ENCODE data around the gene DDX42. TPM values are rescaled to one million over a fixed set of nuclear protein-coding genes. Genes with fewer than 3 reads are reported as not detected.
A peak's percentile ranks its signal among the peaks of the same experiment; 100 is the strongest.

The DDX42 gene
- total and polyA plus RNA-seq, 9 of the 15 experiments (the other 6 are each of a cell fraction or from before 2014, with no cell fraction given): 16.5 to 149 (median 87.6) TPM

DNA sequence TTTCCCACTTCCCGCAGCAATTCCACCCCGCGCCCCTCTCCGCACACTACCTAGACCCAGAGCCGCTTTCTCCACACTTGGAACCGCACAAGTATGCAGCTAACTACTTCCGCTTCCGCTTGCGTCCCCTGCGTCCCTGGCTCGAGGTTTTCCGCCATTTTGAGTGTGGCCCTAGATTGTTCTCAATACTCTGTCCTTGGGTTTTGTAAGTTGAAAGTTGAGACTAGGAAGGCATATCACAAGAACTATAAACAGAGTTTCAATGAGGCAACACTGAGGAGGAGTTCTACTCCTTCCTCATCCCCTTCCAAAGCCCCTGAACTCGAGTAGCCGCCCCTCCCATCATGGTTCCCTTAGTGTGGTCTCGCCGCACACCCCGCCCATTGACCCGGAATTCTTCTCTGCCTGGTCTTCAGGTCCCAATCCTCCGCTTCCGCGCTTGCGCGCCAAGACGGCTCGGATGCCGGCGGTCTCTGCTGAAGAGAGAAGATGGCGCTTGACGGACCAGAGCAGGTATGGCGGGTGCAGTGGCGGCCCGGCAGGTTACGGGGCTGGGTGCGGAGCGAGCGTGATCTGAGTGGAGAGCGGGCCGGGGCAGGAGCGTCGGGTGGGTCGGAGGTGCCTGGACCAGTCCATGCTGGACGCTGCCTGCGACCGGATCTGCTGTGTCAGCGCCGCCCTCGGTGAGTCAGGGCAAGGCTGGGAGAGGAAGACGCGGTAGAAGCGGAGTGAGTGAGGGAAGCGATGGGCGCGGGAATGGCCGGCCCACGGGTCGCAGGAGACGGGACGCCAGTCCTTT is 53.2 kb downstream of the DDX42 start, which contains the start of the genes FTSJ3 and PSMC5 (continued):
- no peak for TF ChIP-seq ESRRB (CRISPR knock-in tag; IDR thresholded peaks at IDR 0.05; ENCODE audit: borderline replicate concordance)
- TF ChIP-seq NFYB (IDR thresholded peaks at IDR 0.05; ENCODE audit: extremely low read depth, insufficient read length): no peak
- no peak; the same call in 1 of the 2 replicates for TF ChIP-seq CHD2 (IDR thresholded peaks at IDR 0.05; ENCODE audit: low read depth, low read length)
- TF ChIP-seq, protein P1, sequence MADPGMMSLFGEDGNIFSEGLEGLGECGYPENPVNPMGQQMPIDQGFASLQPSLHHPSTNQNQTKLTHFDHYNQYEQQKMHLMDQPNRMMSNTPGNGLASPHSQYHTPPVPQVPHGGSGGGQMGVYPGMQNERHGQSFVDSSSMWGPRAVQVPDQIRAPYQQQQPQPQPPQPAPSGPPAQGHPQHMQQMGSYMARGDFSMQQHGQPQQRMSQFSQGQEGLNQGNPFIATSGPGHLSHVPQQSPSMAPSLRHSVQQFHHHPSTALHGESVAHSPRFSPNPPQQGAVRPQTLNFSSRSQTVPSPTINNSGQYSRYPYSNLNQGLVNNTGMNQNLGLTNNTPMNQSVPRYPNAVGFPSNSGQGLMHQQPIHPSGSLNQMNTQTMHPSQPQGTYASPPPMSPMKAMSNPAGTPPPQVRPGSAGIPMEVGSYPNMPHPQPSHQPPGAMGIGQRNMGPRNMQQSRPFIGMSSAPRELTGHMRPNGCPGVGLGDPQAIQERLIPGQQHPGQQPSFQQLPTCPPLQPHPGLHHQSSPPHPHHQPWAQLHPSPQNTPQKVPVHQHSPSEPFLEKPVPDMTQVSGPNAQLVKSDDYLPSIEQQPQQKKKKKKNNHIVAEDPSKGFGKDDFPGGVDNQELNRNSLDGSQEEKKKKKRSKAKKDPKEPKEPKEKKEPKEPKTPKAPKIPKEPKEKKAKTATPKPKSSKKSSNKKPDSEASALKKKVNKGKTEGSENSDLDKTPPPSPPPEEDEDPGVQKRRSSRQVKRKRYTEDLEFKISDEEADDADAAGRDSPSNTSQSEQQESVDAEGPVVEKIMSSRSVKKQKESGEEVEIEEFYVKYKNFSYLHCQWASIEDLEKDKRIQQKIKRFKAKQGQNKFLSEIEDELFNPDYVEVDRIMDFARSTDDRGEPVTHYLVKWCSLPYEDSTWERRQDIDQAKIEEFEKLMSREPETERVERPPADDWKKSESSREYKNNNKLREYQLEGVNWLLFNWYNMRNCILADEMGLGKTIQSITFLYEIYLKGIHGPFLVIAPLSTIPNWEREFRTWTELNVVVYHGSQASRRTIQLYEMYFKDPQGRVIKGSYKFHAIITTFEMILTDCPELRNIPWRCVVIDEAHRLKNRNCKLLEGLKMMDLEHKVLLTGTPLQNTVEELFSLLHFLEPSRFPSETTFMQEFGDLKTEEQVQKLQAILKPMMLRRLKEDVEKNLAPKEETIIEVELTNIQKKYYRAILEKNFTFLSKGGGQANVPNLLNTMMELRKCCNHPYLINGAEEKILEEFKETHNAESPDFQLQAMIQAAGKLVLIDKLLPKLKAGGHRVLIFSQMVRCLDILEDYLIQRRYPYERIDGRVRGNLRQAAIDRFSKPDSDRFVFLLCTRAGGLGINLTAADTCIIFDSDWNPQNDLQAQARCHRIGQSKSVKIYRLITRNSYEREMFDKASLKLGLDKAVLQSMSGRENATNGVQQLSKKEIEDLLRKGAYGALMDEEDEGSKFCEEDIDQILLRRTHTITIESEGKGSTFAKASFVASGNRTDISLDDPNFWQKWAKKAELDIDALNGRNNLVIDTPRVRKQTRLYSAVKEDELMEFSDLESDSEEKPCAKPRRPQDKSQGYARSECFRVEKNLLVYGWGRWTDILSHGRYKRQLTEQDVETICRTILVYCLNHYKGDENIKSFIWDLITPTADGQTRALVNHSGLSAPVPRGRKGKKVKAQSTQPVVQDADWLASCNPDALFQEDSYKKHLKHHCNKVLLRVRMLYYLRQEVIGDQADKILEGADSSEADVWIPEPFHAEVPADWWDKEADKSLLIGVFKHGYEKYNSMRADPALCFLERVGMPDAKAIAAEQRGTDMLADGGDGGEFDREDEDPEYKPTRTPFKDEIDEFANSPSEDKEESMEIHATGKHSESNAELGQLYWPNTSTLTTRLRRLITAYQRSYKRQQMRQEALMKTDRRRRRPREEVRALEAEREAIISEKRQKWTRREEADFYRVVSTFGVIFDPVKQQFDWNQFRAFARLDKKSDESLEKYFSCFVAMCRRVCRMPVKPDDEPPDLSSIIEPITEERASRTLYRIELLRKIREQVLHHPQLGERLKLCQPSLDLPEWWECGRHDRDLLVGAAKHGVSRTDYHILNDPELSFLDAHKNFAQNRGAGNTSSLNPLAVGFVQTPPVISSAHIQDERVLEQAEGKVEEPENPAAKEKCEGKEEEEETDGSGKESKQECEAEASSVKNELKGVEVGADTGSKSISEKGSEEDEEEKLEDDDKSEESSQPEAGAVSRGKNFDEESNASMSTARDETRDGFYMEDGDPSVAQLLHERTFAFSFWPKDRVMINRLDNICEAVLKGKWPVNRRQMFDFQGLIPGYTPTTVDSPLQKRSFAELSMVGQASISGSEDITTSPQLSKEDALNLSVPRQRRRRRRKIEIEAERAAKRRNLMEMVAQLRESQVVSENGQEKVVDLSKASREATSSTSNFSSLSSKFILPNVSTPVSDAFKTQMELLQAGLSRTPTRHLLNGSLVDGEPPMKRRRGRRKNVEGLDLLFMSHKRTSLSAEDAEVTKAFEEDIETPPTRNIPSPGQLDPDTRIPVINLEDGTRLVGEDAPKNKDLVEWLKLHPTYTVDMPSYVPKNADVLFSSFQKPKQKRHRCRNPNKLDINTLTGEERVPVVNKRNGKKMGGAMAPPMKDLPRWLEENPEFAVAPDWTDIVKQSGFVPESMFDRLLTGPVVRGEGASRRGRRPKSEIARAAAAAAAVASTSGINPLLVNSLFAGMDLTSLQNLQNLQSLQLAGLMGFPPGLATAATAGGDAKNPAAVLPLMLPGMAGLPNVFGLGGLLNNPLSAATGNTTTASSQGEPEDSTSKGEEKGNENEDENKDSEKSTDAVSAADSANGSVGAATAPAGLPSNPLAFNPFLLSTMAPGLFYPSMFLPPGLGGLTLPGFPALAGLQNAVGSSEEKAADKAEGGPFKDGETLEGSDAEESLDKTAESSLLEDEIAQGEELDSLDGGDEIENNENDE (IDR thresholded peaks at IDR 0.05; ENCODE audit: low read depth, low read length): no peak
- no peak for TF ChIP-seq ZNF444 (CRISPR knock-in tag; IDR thresholded peaks at IDR 0.05)
- TF ChIP-seq RBM15 (IDR thresholded peaks at IDR 0.05; ENCODE audit: insufficient read depth, low read length): no peak
- TF ChIP-seq NR1H2 (CRISPR knock-in tag; IDR thresholded peaks at IDR 0.05): no peak
- no peak for TF ChIP-seq GTF2F1 (IDR thresholded peaks at IDR 0.05; ENCODE audit: low read depth, low read length)
- peak in 1 of 2 experiments; percentile 93; a peak in 2 of 4 replicates for TF ChIP-seq CSDE1 (IDR thresholded peaks at IDR 0.05)
- TF ChIP-seq ZNF766 (CRISPR knock-in tag; conservative IDR thresholded peaks at IDR 0.05): 0 out of 2 replicates have a peak, but pooled peaks have one; percentile 5
- TF ChIP-seq CREB1 (IDR thresholded peaks at IDR 0.05): peak; percentile 55; the same call in 1 of the 2 replicates
- TF ChIP-seq CREB1 (CRISPR knock-in tag; IDR thresholded peaks at IDR 0.05): peak; percentile 74
- TF ChIP-seq, protein P2, sequence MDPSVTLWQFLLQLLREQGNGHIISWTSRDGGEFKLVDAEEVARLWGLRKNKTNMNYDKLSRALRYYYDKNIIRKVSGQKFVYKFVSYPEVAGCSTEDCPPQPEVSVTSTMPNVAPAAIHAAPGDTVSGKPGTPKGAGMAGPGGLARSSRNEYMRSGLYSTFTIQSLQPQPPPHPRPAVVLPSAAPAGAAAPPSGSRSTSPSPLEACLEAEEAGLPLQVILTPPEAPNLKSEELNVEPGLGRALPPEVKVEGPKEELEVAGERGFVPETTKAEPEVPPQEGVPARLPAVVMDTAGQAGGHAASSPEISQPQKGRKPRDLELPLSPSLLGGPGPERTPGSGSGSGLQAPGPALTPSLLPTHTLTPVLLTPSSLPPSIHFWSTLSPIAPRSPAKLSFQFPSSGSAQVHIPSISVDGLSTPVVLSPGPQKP (CRISPR knock-in tag; IDR thresholded peaks at IDR 0.05): no peak
- TF ChIP-seq, protein P3, sequence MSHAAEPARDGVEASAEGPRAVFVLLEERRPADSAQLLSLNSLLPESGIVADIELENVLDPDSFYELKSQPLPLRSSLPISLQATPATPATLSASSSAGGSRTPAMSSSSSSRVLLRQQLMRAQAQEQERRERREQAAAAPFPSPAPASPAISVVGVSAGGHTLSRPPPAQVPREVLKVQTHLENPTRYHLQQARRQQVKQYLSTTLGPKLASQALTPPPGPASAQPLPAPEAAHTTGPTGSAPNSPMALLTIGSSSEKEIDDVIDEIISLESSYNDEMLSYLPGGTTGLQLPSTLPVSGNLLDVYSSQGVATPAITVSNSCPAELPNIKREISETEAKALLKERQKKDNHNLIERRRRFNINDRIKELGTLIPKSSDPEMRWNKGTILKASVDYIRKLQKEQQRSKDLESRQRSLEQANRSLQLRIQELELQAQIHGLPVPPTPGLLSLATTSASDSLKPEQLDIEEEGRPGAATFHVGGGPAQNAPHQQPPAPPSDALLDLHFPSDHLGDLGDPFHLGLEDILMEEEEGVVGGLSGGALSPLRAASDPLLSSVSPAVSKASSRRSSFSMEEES (CRISPR knock-in tag; IDR thresholded peaks at IDR 0.05): no peak
